ENCODE data around the gene CHRDL2.

CHRDL2 gene

GRCh38 chr11:74744277-74744676 is 13.1 kb upstream of the CHRDL2 start:
- DNase-seq (ENCODE audit: low spot score): no peak
- no peak for TF ChIP-seq CTCF (IDR thresholded peaks at IDR 0.05; ENCODE audit: extremely low read depth, missing control alignments)

- no peak for DNase-seq (ENCODE audit: low spot score)
Observed at GRCh38 chr11:74743640-74744039, 12.4 kb upstream of the CHRDL2 start.

GRCh38 chr11:74742070-74742469 is 10.8 kb upstream of the CHRDL2 start:
- no peak for DNase-seq (ENCODE audit: low spot score)
- no peak for TF ChIP-seq CTCF (IDR thresholded peaks at IDR 0.05; ENCODE audit: extremely low read depth, missing control alignments)

More at GRCh38 chr11:74743640-74744039, 12.4 kb upstream of the CHRDL2 start:
- no peak for TF ChIP-seq CTCF (IDR thresholded peaks at IDR 0.05; ENCODE audit: extremely low read depth, missing control alignments)

GRCh38 chr11:74739546-74740270 is 8.5 kb upstream of the CHRDL2 start:
- peak; percentile 86 for TF ChIP-seq CTCF (IDR thresholded peaks at IDR 0.05; ENCODE audit: extremely low read depth, missing control alignments)
- DNase-seq (ENCODE audit: low spot score): peak; percentile 79

- DNase-seq (ENCODE audit: low spot score): no peak
- no peak for TF ChIP-seq CTCF (IDR thresholded peaks at IDR 0.05; ENCODE audit: extremely low read depth, missing control alignments)
Observed at GRCh38 chr11:74736031-74736430, 4.8 kb upstream of the CHRDL2 start.

- TF ChIP-seq CTCF (IDR thresholded peaks at IDR 0.05; ENCODE audit: extremely low read depth, missing control alignments): no peak
- DNase-seq (ENCODE audit: low spot score): no peak
Observed at GRCh38 chr11:74735365-74735928, 4.2 kb upstream of the CHRDL2 start.

GRCh38 chr11:74734559-74734925 is 3.3 kb upstream of the CHRDL2 start:
- no peak for TF ChIP-seq CTCF (IDR thresholded peaks at IDR 0.05; ENCODE audit: extremely low read depth, missing control alignments)
- no peak for DNase-seq (ENCODE audit: low spot score)
